Diencephalon (tissue), 1 donor: Measurements from ENCODE around the gene GOLGA6L25. TPM values are rescaled to one million over a fixed set of nuclear protein-coding genes. Genes with fewer than 3 reads are reported as not detected.

Experiments used
- small RNA-seq: library from RNA; depleted of rRNA; stranded (forward); fragments of <200 nt; gene quantifications from one replicate; pipeline ENCODE3, GENCODE V24; 2014
- total RNA-seq: library from RNA; depleted of rRNA; stranded (reverse); fragments of >200 nt; gene quantifications from one replicate; pipeline ENCODE4 v1.2.3, GENCODE V29; 2014

Gene GOLGA6L25
- not detected for total RNA-seq

GRCh38 chr15:28553268-28553667 is at the start of gene GOLGA6L25:
TSS of gene GOLGA6L25 (plus strand) at chr15:28553568. CDS start at chr15:28553629, 61 bp downstream.

GRCh38 chr15:28532954-28533353 is 20.4 kb upstream of the GOLGA6L25 start, which contains the start of gene GOLGA8G:
TSS of gene GOLGA8G (minus strand) at chr15:28532971. CDS start at chr15:28532909, 62 bp downstream.

Small RNA genes within 50 kb of the gene (small RNA-seq; reads per million reads assigned to genes)
- gene AC138749.2 (not detected), gene RF00017 (not detected)

Other genes starting within 250 kb of the GOLGA6L25 start
- 95.7 TPM for gene HERC2, start 231.4 kb upstream of the GOLGA6L25 start, total RNA-seq
- not detected for gene GOLGA6L24, start 195.5 kb upstream of the GOLGA6L25 start, total RNA-seq
- not detected for gene GOLGA8F, start 174.9 kb upstream of the GOLGA6L25 start, total RNA-seq
- gene GOLGA8G, start 20.6 kb upstream of the GOLGA6L25 start, total RNA-seq, result not detected
- gene GOLGA8M, start 158.9 kb downstream of the GOLGA6L25 start, total RNA-seq, result not detected